Stimulated activated CD8-positive, alpha-beta memory T cell treated with anti-CD3 and anti-CD28 coated beads, Interleukin-15, amount 100 ng/mL, for 48 hours (primary cell): ENCODE results near the gene PNLDC1.
"Not testable (repeated sequence)": the region's sequence is repeated elsewhere in the genome, so short reads cannot be mapped to it uniquely, and the experiment has no call there.

Experiments used
- DNase-seq, 2 donors: peaks; one replicate each; pipeline ENCODE4 v3.0.0-alpha.2; 2020; ENCODE audit warnings: low read depth in 2 of 2

The PNLDC1 gene

DNA sequence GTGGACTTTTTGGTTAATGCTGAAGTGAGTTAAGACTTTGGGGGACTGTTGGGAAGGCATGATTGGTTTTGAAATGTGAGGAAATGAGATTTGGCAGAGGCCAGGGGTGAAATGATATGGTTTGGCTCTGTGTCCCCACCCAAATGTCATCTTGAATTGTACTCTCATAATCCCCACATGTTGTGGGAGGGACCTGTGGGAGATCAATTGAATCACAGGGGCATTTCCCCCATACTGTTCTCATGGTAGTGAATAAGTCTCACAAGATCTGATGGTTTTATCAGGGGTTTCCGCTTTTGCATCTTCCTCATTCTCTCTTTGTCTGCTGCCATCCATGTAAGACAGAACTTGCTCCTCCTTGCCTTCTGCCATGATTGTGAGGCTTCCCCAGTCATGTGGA lies 49.8 kb downstream of the PNLDC1 start:
- DNase-seq: not testable (repeated sequence)

GRCh38 chr6:159852877-159853276 lies 52.8 kb downstream of the PNLDC1 start:
- DNase-seq: no peak

DNA sequence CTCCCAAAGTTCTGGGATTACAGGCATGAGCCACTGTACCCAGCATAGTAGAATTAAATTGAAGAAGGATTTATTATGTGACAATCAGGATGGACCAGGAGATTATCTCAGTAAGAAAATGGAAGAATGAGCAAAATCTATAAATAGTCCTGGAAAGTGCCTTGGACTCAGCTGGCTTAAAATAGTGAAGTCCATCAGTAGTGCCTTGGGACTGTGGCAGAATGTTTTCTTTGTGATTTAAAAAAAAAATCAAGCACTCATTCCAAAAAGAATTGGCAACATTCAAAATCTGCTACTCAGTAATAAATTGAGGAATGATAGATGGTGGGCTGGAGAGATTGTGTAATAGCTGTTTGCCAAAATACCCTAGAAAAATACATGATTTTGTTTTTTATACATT lies 53.7 kb downstream of the PNLDC1 start:
- DNase-seq: no peak

DNA sequence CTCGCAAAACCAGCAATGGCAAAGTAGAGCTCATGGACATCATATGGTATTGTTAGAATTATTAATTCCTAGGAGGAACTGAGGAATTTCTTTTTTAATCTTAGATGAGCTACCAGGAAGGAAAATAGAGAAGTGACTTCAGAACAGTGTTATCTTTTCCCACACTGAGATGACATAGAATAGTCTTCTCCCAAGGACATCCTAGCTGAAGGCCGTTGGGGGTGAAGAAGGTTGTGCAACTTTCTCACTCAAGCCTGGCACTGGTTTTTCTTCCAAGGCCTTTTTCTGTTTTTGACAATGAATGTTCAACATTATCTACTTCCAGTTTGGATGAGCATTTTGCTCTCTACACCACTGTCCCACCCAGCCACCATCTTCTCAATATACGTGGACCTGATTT lies 54.9 kb downstream of the PNLDC1 start:
- DNase-seq: no peak

- no peak for DNase-seq
Measured at GRCh38 chr6:159858259-159858658, 58.2 kb downstream of the PNLDC1 start.

DNA sequence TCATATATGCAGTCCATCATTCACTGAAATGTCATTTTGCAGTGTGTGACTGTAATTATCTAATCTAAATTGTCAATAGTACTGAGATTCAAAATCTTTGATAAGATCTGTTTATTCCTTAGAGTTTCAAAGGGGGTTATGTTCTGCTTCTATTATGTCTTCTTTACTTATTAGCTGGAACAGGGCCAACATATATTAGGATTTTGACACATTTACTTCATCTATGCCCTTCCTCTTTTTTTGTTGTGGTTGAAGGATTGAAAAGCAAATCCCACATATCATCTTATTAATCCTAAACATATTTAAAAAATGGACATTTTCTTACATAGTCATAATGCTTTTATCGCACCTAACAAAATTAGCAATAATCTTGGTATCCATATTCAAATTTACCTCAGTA lies 60.4 kb downstream of the PNLDC1 start:
- no peak for DNase-seq

GRCh38 chr6:159862103-159862502 lies 62.0 kb downstream of the PNLDC1 start:
- DNase-seq: no peak

DNA sequence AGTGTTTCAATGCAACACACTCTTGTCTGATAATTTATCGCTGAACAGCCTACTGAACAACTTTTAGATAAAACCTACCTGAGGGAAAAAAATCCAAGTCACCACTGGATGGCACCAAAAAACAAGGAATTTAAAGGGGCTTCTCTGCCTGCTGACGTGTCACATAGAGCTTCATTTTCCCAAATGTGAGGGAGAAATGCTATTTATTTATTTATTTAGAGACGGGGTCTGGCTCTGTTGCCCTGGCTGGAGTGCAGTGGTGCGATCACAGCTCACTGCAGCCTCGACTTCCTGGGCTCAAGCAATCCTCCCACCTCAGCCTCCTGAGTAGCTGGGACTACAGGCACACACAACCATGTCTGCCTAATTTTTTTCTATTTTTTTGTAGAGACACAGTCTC lies 63.3 kb downstream of the PNLDC1 start:
- not testable (repeated sequence) for DNase-seq

DNA sequence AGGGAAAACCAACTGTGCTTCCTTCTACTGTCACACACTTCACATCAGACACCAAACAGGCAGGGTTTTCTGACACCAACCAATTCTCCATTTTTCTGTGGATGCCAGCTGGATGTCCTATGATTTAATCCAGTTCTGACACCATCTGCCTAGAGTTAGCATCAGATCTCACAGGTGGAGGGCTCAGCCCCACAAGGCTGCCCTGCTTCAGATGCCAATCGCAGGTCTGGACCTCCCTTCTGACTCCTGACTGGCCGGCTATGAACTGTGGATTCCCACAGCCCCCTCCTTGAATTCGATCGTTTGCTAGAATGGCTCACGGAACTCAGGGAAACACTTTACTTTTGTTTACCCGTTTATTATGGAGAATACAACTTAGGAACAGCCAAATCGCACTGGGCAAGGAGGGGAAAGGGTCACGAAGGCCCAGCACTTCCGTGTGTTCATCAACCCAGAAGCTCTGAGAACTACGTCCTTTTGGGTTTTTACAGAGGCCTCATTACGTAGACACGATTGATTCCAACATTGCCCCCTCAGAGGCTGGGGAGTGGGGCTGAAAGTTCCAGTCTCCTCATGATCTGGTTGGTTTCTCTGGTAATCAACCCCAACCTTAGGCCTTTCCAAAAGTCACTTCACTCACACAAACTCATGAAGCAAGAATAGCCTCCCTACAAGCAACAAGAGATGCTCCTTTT lies 65.3 kb downstream of the PNLDC1 start:
- DNase-seq: no peak

DNA sequence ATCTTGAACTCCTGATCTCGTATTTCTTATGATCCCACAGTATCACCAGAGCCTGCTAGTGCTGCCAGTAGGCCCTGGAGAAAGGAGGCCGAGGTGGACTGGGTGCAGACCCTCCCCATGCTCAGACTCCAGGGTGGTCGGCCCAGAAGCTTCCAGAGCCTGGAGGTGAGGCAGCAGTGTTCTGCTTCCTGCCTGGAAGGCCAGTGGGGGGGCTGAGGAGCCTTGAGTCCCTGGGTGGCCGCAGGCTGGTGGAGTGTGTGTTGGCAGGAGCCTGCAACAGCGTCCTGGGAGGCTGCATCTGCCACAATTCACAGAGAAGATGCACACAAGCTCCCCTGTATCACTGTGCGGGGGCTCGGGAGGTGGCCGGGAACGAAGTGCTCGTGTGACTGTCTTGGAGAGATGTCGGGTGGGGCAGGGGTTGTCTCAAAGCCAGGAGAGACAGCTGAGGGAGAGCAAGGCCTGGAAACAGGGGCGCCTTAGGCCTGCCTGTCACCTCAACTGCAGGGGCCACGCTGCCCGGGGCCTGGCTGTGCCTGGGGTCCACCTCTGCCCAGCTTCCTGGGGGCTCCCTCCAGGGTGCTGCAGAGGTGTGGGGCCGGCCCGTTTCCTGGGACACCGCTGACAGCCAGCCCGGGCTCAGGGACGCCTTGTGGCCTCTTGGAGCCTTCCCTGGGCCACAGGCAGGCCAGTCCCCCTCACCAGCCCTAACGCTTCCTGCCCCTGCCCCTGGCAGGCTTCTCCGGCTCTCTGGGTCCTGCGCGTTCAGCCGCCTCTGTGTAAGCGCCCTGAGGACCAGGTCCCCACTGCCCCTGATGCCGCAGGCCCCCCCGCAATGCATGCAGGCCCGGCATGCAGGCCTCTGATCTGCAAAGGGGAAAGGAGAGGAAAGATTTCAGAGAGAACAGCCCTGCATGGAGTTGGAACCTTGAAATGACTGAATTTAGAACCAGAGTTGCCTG lies 66.5 kb downstream of the PNLDC1 start:
- DNase-seq: no peak
